ENCODE data around the gene SLA2. TPM values are rescaled to one million over a fixed set of nuclear protein-coding genes. Genes with fewer than 3 reads are reported as not detected.
A peak's percentile ranks its signal among the peaks of the same experiment; 100 is the strongest.
"Not testable (repeated sequence)": the region's sequence is repeated elsewhere in the genome, so short reads cannot be mapped to it uniquely, and the experiment has no call there.

SLA2 gene
- total and polyA plus RNA-seq, 2 donors: 6.8 to 21.5 TPM

GRCh38 chr20:36677422-36677771, 31.4 kb upstream of the SLA2 start:
- Histone ChIP-seq H3K27ac (ENCODE audit: low read depth in 1 of 2, low read length in 1 of 2) (no peak overlapping the region), H3K27me3 (ENCODE audit: control insufficient read depth in 2 of 2, insufficient read depth in 1 of 2, low read length in 1 of 2) (no peaks in the 10 kb centered on the region), H3K4me1 (ENCODE audit: control insufficient read depth in 2 of 2, insufficient read depth in 2 of 2, low read length in 2 of 2) (no peaks in the 10 kb centered on the region), H3K9me3 (ENCODE audit: control insufficient read depth in 2 of 2, insufficient read depth in 1 of 2, low read length in 1 of 2) (peaks cover 0 to 10% of the 10 kb centered on the region in 2 donors), H3K4me3 (ENCODE audit: low read length in 2 of 2) (no peak overlapping the region), H3K36me3 (ENCODE audit: control insufficient read depth in 2 of 2, insufficient read depth in 2 of 2, low read length in 1 of 2) (peaks cover 0 to 13% of the 10 kb centered on the region in 2 donors)
- no peak for DNase-seq (ENCODE audit: low read depth in 6 of 9, low spot score in 9 of 9)
- WGBS: 99% methylated on average over 8 of the region's 8 CpGs

- H3K36me3 ChIP-seq (ENCODE audit: control insufficient read depth in 2 of 2, insufficient read depth in 2 of 2, low read length in 1 of 2): peaks cover 0 to 9% of the 10 kb centered on the region in 2 donors
- H3K9me3 ChIP-seq (ENCODE audit: control insufficient read depth in 2 of 2, insufficient read depth in 1 of 2, low read length in 1 of 2): peaks cover 0 to 10% of the 10 kb centered on the region in 2 donors
- H3K27me3 ChIP-seq (ENCODE audit: control insufficient read depth in 2 of 2, insufficient read depth in 1 of 2, low read length in 1 of 2): no peaks in the 10 kb centered on the region
- no peak for DNase-seq (ENCODE audit: low read depth in 6 of 9, low spot score in 9 of 9)
- 99% methylated on average over 27 of the region's 27 CpGs for WGBS
- H3K27ac ChIP-seq (ENCODE audit: low read depth in 1 of 2, low read length in 1 of 2): no peak overlapping the region
- H3K4me1 ChIP-seq (ENCODE audit: control insufficient read depth in 2 of 2, insufficient read depth in 2 of 2, low read length in 2 of 2): no peaks in the 10 kb centered on the region
- no peak overlapping the region for H3K4me3 ChIP-seq (ENCODE audit: low read length in 2 of 2)
Measured at GRCh38 chr20:36676701-36677421, 30.9 kb upstream of the SLA2 start.

DNA sequence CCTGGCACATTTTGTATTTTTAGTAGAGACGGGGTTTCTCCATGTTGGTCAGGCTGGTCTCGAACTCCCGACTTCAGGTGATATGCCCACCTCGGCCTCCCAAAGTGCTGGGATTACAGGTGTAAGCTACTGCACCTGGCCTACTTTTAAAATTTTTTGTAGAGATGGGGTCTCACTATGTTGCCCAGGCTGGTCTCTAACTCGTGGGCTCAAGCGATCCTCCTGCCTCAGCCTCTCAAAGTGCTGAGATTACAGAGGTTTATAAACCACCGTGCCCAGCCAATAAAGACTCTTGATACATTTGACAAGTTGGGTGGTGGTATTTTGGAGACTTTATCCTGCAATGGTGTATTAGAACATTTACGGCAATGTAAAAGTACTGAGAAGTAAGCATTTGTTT, 29.5 kb upstream of the SLA2 start:
- H3K27me3 ChIP-seq (ENCODE audit: control insufficient read depth in 2 of 2, insufficient read depth in 1 of 2, low read length in 1 of 2); H3K4me1 ChIP-seq (ENCODE audit: control insufficient read depth in 2 of 2, insufficient read depth in 2 of 2, low read length in 2 of 2); H3K4me3 ChIP-seq (ENCODE audit: low read length in 2 of 2); H3K36me3 ChIP-seq (ENCODE audit: control insufficient read depth in 2 of 2, insufficient read depth in 2 of 2, low read length in 1 of 2); H3K27ac ChIP-seq (ENCODE audit: low read depth in 1 of 2, low read length in 1 of 2); DNase-seq (ENCODE audit: low read depth in 6 of 9, low spot score in 9 of 9): not testable (repeated sequence)
- 98% methylated on average over 8 of the region's 8 CpGs for WGBS
- H3K9me3 ChIP-seq (ENCODE audit: control insufficient read depth in 2 of 2, insufficient read depth in 1 of 2, low read length in 1 of 2): peaks cover 0 to 10% of the 10 kb centered on the region in 2 donors

- no peak overlapping the region for H3K27ac ChIP-seq (ENCODE audit: low read depth in 1 of 2, low read length in 1 of 2)
- H3K36me3 ChIP-seq (ENCODE audit: control insufficient read depth in 2 of 2, insufficient read depth in 2 of 2, low read length in 1 of 2): peaks cover 2 to 3% of the 10 kb centered on the region in 2 donors
- peaks cover 0 to 10% of the 10 kb centered on the region in 2 donors for H3K9me3 ChIP-seq (ENCODE audit: control insufficient read depth in 2 of 2, insufficient read depth in 1 of 2, low read length in 1 of 2)
- no peak for DNase-seq (ENCODE audit: low read depth in 6 of 9, low spot score in 9 of 9)
- WGBS: 98% methylated on average over 4 of the region's 4 CpGs
- no peaks in the 10 kb centered on the region for H3K27me3 ChIP-seq (ENCODE audit: control insufficient read depth in 2 of 2, insufficient read depth in 1 of 2, low read length in 1 of 2)
- H3K4me3 ChIP-seq (ENCODE audit: low read length in 2 of 2): no peak overlapping the region
- H3K4me1 ChIP-seq (ENCODE audit: control insufficient read depth in 2 of 2, insufficient read depth in 2 of 2, low read length in 2 of 2): no peaks in the 10 kb centered on the region
Measured at GRCh38 chr20:36672991-36673390, 27.0 kb upstream of the SLA2 start.

- WGBS: over 99% methylated on average over 3 of the region's 3 CpGs
- Histone ChIP-seq H3K9me3 (ENCODE audit: control insufficient read depth in 2 of 2, insufficient read depth in 1 of 2, low read length in 1 of 2) (no peaks in the 10 kb centered on the region), H3K4me1 (ENCODE audit: control insufficient read depth in 2 of 2, insufficient read depth in 2 of 2, low read length in 2 of 2) (no peaks in the 10 kb centered on the region), H3K4me3 (ENCODE audit: low read length in 2 of 2) (no peak overlapping the region), H3K36me3 (ENCODE audit: control insufficient read depth in 2 of 2, insufficient read depth in 2 of 2, low read length in 1 of 2) (peaks cover 0 to 3% of the 10 kb centered on the region in 2 donors), H3K27me3 (ENCODE audit: control insufficient read depth in 2 of 2, insufficient read depth in 1 of 2, low read length in 1 of 2) (no peaks in the 10 kb centered on the region), H3K27ac (ENCODE audit: low read depth in 1 of 2, low read length in 1 of 2) (no peak overlapping the region)
- DNase-seq (ENCODE audit: low read depth in 6 of 9, low spot score in 9 of 9): no peak
Measured at GRCh38 chr20:36670665-36671357, 24.8 kb upstream of the SLA2 start.

DNA sequence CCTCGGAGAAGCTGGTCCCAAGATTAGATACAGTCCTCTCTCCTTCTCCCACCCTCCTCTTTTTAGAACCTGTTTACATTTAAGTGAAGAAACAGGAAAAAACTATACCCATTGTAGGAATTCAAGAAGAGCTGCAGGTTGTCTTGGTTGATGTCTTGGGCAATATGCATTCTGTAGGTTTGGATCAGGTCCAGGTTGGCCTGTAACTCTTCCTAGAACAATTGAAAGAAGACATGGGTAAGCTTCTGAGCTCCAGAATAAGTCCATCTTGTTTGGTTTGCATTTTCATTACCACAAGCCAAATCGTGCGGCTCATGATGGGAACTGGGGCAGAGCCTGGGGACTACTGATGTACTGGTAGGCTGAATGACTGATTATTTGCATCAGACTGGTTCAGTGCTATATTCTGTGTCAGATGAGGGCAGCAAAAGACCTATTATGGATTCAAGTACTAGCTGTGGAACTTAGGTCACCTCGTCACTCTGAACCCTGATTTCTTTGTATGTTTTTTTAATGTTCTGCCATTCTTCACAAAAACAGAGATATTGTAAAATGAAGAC, 20.3 kb upstream of the SLA2 start:
- Histone ChIP-seq H3K4me3 (ENCODE audit: low read length in 2 of 2) (no peak overlapping the region), H3K27ac (ENCODE audit: low read depth in 1 of 2, low read length in 1 of 2) (no peak overlapping the region), H3K36me3 (ENCODE audit: control insufficient read depth in 2 of 2, insufficient read depth in 2 of 2, low read length in 1 of 2) (peaks cover 0 to 3% of the 10 kb centered on the region in 2 donors), H3K4me1 (ENCODE audit: control insufficient read depth in 2 of 2, insufficient read depth in 2 of 2, low read length in 2 of 2) (no peaks in the 10 kb centered on the region), H3K27me3 (ENCODE audit: control insufficient read depth in 2 of 2, insufficient read depth in 1 of 2, low read length in 1 of 2) (no peaks in the 10 kb centered on the region), H3K9me3 (ENCODE audit: control insufficient read depth in 2 of 2, insufficient read depth in 1 of 2, low read length in 1 of 2) (no peaks in the 10 kb centered on the region)
- 91% methylated on average over 4 of the region's 4 CpGs for WGBS
- DNase-seq (ENCODE audit: low read depth in 6 of 9, low spot score in 9 of 9): no peak

- WGBS: 92% methylated on average over 2 of the region's 2 CpGs
- no peak for DNase-seq (ENCODE audit: low read depth in 6 of 9, low spot score in 9 of 9)
- Histone ChIP-seq H3K4me1 (ENCODE audit: control insufficient read depth in 2 of 2, insufficient read depth in 2 of 2, low read length in 2 of 2) (peaks cover 4 to 6% of the 10 kb centered on the region in 2 donors), H3K4me3 (ENCODE audit: low read length in 2 of 2) (no peak overlapping the region), H3K36me3 (ENCODE audit: control insufficient read depth in 2 of 2, insufficient read depth in 2 of 2, low read length in 1 of 2) (no peaks in the 10 kb centered on the region), H3K9me3 (ENCODE audit: control insufficient read depth in 2 of 2, insufficient read depth in 1 of 2, low read length in 1 of 2) (no peaks in the 10 kb centered on the region), H3K27me3 (ENCODE audit: control insufficient read depth in 2 of 2, insufficient read depth in 1 of 2, low read length in 1 of 2) (no peaks in the 10 kb centered on the region), H3K27ac (ENCODE audit: low read depth in 1 of 2, low read length in 1 of 2) (no peak overlapping the region)
Measured at GRCh38 chr20:36663031-36663430, 17.0 kb upstream of the SLA2 start.

GRCh38 chr20:36658300-36658699, 12.3 kb upstream of the SLA2 start:
- Histone ChIP-seq H3K36me3 (ENCODE audit: control insufficient read depth in 2 of 2, insufficient read depth in 2 of 2, low read length in 1 of 2) (no peaks in the 10 kb centered on the region), H3K4me1 (ENCODE audit: control insufficient read depth in 2 of 2, insufficient read depth in 2 of 2, low read length in 2 of 2) (peaks cover 4 to 16% of the 10 kb centered on the region in 2 donors), H3K27me3 (ENCODE audit: control insufficient read depth in 2 of 2, insufficient read depth in 1 of 2, low read length in 1 of 2) (no peaks in the 10 kb centered on the region), H3K27ac (ENCODE audit: low read depth in 1 of 2, low read length in 1 of 2) (no peak overlapping the region), H3K9me3 (ENCODE audit: control insufficient read depth in 2 of 2, insufficient read depth in 1 of 2, low read length in 1 of 2) (no peaks in the 10 kb centered on the region), H3K4me3 (ENCODE audit: low read length in 2 of 2) (no peak overlapping the region)
- peak in 7 of 9 donors; percentile 11 to 73 (median 45) for DNase-seq (ENCODE audit: low read depth in 6 of 9, low spot score in 9 of 9)
- 3% methylated on average over 3 of the region's 3 CpGs for WGBS

DNA sequence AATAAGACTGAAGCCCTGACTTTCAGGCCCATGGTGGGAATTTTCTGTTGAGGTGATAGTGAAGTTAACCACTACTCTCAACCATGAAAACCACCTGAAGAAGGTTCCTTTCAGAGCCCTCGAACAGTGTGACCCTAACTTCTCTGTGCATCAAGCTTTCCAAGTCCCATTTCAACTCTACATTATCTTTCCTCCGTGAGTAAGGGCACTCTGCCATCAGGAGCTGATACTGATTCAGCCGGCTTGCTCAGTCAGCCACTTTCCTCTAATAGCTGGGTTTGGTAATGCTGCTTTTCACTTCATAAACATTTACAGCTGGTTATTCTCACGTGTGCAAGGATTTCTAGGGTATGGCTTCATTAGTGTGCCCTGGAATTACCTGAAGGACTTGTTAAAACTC, 10.7 kb upstream of the SLA2 start:
- WGBS: 83% methylated on average over 4 of the region's 4 CpGs
- Histone ChIP-seq H3K36me3 (ENCODE audit: control insufficient read depth in 2 of 2, insufficient read depth in 2 of 2, low read length in 1 of 2) (no peaks in the 10 kb centered on the region), H3K9me3 (ENCODE audit: control insufficient read depth in 2 of 2, insufficient read depth in 1 of 2, low read length in 1 of 2) (no peaks in the 10 kb centered on the region)

More for the DNA sequence above, 10.7 kb upstream of the SLA2 start:
- Histone ChIP-seq H3K4me3 (ENCODE audit: low read length in 2 of 2) (no peak overlapping the region), H3K27me3 (ENCODE audit: control insufficient read depth in 2 of 2, insufficient read depth in 1 of 2, low read length in 1 of 2) (no peaks in the 10 kb centered on the region), H3K27ac (ENCODE audit: low read depth in 1 of 2, low read length in 1 of 2) (no peak overlapping the region), H3K4me1 (ENCODE audit: control insufficient read depth in 2 of 2, insufficient read depth in 2 of 2, low read length in 2 of 2) (peaks cover 4 to 17% of the 10 kb centered on the region in 2 donors)
- DNase-seq (ENCODE audit: low read depth in 6 of 9, low spot score in 9 of 9): no peak

All from thymus (tissue), 11 donors.